ENCODE data around the gene PNRC2. TPM values are rescaled to one million over a fixed set of nuclear protein-coding genes. Genes with fewer than 3 reads are reported as not detected.
"Not testable (repeated sequence)": the region's sequence is repeated elsewhere in the genome, so short reads cannot be mapped to it uniquely, and the experiment has no call there.

PNRC2 gene
- total RNA-seq, 4 donors from 2014 or later: 42.6 to 123 (median 88.7) TPM

GRCh38 chr1:23989263-23989662 is 29.6 kb downstream of the PNRC2 start:
- H3K27me3 ChIP-seq: no peaks in the 10 kb centered on the region
- peaks cover 0 to 9% (median 4%) of the 10 kb centered on the region in 3 donors for H3K4me1 ChIP-seq
- no peaks in the 10 kb centered on the region for H3K9me3 ChIP-seq
- intact Hi-C loops (cut with DNase I): no loop called here
- TF ChIP-seq POLR2A (IDR thresholded peaks at IDR 0.05): no peak
- TF ChIP-seq CTCF (IDR thresholded peaks at IDR 0.05): no peak
- no peaks in the 10 kb centered on the region for H3K36me3 ChIP-seq
- no peak overlapping the region for H3K27ac ChIP-seq
- no peak for DNase-seq
- 75 to 86% methylated on average over 3 of the region's 3 CpGs for WGBS, 2 donors
- no peak overlapping the region for H3K4me3 ChIP-seq

GRCh38 chr1:23992011-23992410 is 32.4 kb downstream of the PNRC2 start:
- H3K36me3 ChIP-seq; H3K9me3 ChIP-seq; H3K4me1 ChIP-seq; DNase-seq; intact Hi-C loops (cut with DNase I); H3K27ac ChIP-seq; H3K27me3 ChIP-seq; H3K4me3 ChIP-seq: not testable (repeated sequence)
- 83 to 84% methylated on average over 7 to 11 of the region's 13 CpGs for WGBS, 2 donors

GRCh38 chr1:23995431-23995837 is 35.8 kb downstream of the PNRC2 start:
- DNase-seq: no peak
- WGBS, 2 donors: 61 to 63% methylated on average over 8 to 10 of the region's 13 CpGs
- no peak overlapping the region for H3K4me3 ChIP-seq
- intact Hi-C loops (cut with DNase I): no loop called here
- no peaks in the 10 kb centered on the region for H3K36me3 ChIP-seq
- H3K9me3 ChIP-seq: no peaks in the 10 kb centered on the region
- TF ChIP-seq POLR2A (IDR thresholded peaks at IDR 0.05): no peak
- TF ChIP-seq CTCF (IDR thresholded peaks at IDR 0.05): no peak
- H3K27ac ChIP-seq: no peak overlapping the region
- H3K27me3 ChIP-seq: no peaks in the 10 kb centered on the region
- no peaks in the 10 kb centered on the region for H3K4me1 ChIP-seq

- Histone ChIP-seq H3K36me3 (no peaks in the 10 kb centered on the region), H3K27ac (no peak overlapping the region), H3K4me1 (no peaks in the 10 kb centered on the region), H3K4me3 (no peak overlapping the region), H3K27me3 (no peaks in the 10 kb centered on the region), H3K9me3 (no peaks in the 10 kb centered on the region)
- 82 to 83% methylated on average over 10 of the region's 10 CpGs for WGBS, 2 donors
- no peak for TF ChIP-seq CTCF (IDR thresholded peaks at IDR 0.05)
- TF ChIP-seq POLR2A (IDR thresholded peaks at IDR 0.05): no peak
- DNase-seq: no peak
- intact Hi-C loops (cut with DNase I): no loop called here
Observed at GRCh38 chr1:23996700-23997229, 37.1 kb downstream of the PNRC2 start.

- Histone ChIP-seq H3K27me3 (no peaks in the 10 kb centered on the region), H3K4me3 (no peak overlapping the region), H3K9me3 (no peaks in the 10 kb centered on the region), H3K27ac (no peak overlapping the region), H3K36me3 (no peaks in the 10 kb centered on the region), H3K4me1 (no peaks in the 10 kb centered on the region)
- intact Hi-C loops (cut with DNase I): no loop called here
- TF ChIP-seq CTCF (IDR thresholded peaks at IDR 0.05): no peak
- TF ChIP-seq POLR2A (IDR thresholded peaks at IDR 0.05): no peak
- no peak for DNase-seq
- WGBS, 2 donors: 43 to 89% methylated on average over 1 of the region's 1 CpG
Observed at GRCh38 chr1:23997812-23998211, 38.2 kb downstream of the PNRC2 start.

- intact Hi-C loops (cut with DNase I): no loop called here
Observed at GRCh38 chr1:23999156-23999671, 39.6 kb downstream of the PNRC2 start.

More at GRCh38 chr1:23999156-23999671, 39.6 kb downstream of the PNRC2 start:
- no peak for TF ChIP-seq POLR2A (IDR thresholded peaks at IDR 0.05)
- 68 to 81% methylated on average over 3 of the region's 3 CpGs for WGBS, 2 donors
- Histone ChIP-seq H3K36me3 (no peaks in the 10 kb centered on the region), H3K9me3 (no peaks in the 10 kb centered on the region), H3K27ac (no peak overlapping the region), H3K27me3 (no peaks in the 10 kb centered on the region), H3K4me1 (no peaks in the 10 kb centered on the region), H3K4me3 (no peak overlapping the region)
- no peak for DNase-seq
